Ramos (cell line): ENCODE measurements around the gene TXNIP.

Experiments used
- in situ Hi-C: fragments of 300-500 bp; cut with MboI; formaldehyde crosslinking; loops from one replicate; pipeline ENCODE4 v1.14.3; 2022; ENCODE audit warnings: low sequenced_read_pairs; ENCODE audit not compliant: unreplicated experiment

The TXNIP gene

DNA sequence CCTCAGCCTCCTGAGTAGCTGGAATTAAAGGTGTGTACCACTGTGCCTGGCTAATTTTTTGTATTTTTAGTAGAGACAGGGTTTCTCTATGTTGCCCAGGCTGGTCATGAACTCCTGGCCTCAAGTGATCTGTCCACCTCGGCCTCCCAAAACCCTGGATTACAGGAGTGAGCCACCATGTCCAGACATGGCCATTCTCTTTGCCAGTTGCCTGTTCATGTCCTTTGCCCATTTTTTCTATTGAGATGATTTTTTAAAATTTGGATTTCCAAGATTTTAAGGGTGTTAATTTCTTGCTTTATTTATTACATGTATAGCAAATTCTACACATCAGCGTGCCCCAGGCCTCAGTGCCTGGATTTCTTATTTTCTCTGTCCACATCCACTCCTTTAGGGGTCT lies 29.1 kb downstream of the TXNIP start:
- in situ Hi-C loops = no loop called here

DNA sequence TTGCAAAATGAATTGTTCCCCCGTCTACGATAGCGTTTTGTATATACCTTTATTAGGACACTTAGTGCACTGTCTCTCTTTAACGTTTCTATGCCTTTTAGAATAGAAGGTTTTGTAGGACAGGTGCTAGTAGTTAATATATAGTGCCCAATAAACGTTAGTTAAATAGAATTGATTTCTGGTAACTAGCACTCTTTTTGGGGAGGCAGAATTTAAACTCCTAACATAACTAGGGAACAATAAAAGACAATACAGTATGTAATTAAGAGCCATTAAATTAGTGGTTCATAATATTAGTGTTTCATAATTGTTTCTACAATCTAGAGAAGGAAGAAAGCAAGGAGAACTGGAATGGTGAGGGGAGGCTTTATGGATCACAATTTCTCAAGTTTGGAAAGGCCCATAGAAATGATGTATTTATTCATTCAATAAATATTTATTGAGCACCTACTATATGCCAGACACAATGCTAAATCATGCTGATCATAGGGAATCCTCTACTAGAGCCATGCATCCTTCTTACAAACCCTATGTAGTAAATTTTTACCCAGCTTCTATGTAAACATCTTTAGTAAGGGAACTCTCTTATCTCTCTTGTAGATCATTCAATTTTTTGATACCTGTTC lies 31.1 kb downstream of the TXNIP start:
- in situ Hi-C loops = no loop called here

DNA sequence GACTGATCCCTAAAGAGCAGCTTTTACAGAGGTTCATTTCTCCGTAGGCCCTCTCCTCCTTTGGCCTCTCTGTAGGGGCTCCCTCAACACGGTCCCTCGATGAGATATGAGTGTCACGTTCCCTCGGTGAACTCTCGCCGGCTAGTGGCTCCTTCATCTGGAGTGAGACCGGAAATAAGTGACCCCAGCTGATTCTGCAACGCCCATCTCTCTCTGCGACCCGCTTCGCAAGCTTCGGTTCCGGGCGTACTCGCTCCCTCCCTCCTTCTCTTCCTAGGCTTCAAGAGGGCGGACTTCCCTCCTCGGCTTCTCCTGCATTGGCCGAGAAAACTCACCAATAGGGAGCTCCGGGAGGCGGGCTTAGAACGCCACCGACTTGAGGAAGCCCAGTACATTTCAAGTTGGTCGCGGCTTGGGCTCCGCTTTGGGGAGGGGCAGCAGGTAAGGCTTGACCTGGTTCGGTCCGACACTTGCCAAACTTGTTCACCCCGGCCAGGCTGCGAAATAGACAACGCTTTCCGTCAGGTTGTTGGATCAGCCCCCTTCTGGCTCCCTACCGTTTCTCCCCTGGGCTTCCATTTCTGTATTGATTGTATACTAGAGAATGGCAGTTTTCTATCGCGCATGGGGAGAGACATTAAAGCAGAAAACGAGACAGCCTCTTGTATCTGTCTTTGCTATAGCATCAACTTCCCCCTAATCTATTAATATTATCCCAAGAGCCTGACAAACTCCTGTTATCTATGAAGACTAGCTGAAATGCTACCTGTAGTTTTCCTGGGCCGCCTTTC lies 31.9 kb downstream of the TXNIP start, which contains the start of the genes ANKRD34A and POLR3GL:
Gene ANKRD34A, minus strand, starts transcription at position 248 of the 791 bp plus-strand sequence. CDS start 2,816 bp downstream, outside the sequence.
Gene POLR3GL, plus strand, starts transcription at position 363 of the 791 bp plus-strand sequence. CDS start 10,176 bp downstream, outside the sequence.
- in situ Hi-C loops = no loop called here

DNA sequence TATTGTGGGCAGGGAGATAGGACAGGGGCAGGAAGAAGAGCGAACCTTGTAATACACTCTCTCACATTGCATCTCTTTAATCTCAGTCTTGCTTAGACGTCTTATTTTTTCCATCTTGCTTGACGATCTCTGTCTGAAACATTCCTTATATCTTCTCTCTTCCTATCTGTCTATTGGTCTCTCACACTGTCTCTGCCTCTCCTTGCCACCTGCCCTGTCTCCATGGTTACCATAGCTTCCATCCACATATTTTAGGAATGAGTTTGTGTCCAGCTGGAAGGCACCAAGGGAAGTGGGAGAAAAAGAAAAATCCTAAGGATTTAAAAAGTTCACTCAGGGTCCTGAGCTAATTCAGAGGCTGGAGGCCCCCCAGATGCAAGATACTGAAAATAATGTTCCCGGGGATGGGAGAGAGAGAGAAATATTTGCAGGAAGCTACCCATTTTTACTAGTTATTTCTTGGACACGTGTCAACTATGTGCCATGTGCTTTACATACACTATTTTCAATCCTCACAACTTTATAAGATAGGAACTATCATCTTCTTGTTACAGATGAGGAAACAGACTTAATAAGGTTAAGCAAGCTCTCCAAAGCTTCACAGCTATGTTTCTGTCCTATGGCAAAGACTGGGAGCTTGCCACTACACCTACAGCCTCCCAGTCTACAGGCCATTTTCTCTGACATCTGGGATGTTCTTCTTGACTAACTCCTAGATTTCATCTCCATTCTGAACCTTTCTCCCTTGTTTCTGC lies 32.9 kb downstream of the TXNIP start:
- in situ Hi-C loops = no loop called here

DNA sequence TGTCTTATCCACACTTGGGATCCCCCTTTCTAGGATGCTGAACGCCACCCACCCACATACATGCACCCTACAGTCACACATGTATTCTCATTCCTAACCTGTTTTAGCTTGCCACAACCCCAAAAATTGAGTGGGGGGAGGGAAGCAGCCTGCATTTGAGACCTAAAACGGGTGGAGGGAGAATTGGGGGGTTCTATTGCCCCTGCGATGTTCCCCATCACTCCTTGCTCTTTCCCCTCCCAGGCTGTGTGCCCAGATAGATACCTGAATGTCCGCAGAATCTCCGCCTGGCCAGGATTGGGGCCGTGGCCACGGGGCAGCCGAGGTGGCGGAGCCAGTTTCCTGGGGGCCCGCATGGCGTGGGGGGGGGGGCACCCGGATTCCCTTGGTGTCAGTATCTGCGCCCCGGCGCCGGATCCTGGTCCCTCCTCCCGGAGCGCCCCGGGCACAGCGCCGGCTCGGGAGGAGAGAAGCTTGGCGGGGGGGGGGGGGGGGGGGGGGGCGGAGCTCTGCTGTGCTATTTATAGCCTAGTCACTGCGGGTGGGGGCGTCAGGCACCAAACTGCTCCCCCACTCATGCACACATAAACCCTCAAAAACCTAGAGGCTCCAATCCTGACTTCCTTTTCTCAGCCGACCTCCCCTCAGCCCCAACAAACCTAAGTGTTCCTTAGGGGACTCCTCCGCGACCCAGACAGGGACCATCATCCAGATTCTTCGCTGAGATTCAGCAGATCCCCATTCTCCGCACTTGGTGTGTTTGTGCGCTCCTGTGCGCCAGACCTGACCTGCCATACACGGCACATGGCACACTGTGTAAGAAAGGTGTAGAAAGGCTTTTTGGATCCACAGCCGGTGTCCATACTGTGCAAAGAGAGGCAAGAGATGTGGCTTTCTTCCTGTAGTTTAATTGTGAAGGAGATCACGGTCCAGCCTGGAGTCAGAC lies 33.9 kb downstream of the TXNIP start:
- in situ Hi-C loops = no loop called here

DNA sequence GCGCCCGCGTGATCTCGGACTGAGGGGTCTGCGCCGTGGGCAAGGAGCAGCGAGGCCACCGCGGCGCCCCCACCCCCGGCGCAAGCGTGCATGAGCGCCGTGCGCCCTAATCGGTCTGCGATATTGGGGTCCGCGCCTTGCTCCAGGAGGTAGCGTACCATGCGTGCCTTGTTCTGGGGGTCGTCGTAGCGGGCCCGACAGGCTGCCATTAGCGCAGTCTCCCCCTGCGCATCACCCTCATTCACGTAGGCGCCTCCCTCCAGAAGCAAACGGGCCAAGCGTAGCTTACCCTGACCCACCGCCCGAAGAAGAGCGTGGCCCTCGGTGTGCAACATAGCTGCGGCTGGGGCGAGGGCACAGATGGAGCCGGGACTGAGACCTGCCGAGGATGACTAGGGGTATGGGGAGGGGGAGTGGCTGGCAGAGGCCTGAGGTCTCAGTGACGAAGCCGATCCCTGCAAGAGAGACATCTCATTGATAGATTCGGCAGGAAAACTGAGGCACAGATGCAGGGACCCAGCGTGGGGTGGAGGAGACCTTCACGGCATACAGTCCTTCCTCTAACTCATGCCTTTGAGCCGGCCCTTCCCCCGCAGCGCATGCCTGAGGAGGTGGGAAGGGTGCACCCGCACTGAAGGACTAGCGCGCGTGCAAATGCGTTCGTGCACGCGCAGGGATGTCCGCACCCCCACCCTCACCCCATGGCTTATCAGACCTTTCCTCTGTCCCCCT lies 34.8 kb downstream of the TXNIP start:
- in situ Hi-C loops = no loop called here

DNA sequence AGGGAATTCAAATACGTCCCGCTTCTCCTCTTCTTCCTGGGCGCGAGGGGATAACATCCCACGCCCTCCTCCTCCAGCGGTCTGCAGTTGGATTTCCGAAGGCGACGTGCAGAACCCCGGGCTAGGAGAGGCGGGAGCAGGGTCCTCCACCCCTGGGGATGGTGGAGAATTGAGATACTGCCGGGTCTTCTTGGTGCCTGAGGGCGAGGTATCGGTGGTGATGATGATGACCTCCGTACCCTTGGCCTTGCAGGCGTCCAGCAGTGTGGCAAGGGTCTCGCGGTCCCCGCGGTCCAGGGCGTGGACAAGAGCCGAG lies 35.3 kb downstream of the TXNIP start:
- in situ Hi-C loops = no loop called here

DNA sequence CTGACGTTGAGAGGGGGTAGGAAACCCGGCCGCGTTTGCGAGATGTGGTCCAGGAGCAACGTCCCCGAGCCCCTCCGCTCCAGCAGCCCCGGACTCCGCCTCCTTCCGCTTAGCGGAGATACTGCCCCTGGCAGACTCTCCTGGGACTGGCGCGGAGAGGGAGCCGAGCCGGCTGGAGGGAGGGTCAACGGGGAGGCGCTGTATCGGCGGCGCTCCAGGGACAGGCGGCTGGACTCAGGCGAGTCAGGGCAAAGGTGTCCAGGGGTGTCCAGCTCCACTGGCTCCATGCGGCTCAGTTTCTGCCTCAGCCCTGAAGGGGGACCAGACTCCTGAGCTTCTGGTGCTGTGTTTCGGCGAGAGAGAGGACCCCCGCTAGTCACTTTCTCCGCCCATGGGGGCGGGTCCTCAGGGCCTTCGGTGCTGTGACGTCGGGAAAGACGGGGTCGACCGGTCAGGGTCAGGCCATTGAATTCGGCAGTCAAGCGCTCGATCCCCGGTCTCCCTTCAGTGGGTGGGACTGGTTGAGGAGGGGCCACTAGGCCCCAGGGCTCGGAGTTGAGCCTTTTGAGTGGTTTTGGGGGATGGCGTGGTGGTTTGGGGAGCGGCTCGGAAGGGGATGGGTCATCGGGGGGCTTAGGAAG lies 35.8 kb downstream of the TXNIP start:
- in situ Hi-C loops = no loop called here

DNA sequence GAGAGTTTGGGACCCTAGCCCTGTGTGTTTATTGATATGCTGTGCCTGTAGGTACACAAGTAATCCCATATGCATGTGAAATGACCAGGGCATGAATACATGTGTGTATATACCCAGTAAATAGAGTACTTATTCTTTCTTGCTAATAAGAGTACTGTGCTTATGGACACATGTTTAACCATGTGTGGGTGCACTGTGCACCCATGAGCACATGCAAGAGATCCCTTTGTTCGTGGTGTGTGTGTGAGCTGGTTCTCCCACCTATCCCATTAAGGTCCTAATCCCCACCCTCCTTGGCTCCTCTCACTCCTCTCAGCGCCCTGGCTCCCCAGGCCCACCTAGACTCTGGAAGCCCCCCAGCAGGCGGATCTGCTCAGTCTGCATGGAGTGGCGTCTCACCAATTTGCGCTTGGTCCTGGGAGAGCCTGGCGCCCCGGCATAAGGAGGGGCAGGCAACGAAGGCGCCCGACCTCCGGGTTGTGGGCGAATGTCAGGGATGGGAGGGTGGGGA lies 36.4 kb downstream of the TXNIP start:
- in situ Hi-C loops = no loop called here

DNA sequence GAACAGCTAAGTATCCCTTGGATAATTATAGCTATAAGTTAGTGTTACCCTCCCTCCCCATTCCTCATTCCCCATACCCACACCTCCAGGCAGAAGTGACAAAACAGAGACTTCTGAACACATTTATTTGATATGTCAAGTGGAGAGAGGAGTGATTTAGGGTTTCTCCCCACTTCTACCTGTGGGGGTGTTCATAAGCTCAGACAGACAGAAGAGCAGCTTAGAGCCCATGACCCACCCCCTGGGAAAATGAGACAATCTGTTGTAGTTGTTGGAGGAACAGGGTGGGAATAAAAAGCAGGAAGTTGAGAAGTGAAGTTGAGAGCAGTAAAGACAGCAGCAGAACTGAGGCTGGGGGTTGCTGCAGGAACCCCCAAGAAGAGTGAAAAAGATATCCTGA lies 37.0 kb downstream of the TXNIP start:
- in situ Hi-C loops = no loop called here

DNA sequence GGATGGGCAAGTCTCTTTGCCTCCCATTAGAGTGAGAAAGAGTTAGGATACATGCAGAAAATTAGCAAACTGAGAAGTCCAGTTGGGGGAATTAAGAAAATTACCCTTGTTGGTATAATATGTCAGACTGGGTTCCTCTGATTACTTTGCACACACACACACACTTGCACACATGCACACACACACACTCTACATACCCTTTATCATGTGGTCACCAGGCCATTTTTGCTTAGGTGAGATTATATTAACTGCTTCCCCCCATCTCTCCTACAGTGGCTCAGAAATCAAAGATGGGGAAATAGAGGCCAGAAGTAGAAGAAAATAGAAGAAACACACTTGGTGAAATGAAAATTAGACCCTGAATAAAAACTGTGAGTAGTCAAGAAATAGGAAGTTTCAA lies 37.6 kb downstream of the TXNIP start:
- in situ Hi-C loops = no loop called here

DNA sequence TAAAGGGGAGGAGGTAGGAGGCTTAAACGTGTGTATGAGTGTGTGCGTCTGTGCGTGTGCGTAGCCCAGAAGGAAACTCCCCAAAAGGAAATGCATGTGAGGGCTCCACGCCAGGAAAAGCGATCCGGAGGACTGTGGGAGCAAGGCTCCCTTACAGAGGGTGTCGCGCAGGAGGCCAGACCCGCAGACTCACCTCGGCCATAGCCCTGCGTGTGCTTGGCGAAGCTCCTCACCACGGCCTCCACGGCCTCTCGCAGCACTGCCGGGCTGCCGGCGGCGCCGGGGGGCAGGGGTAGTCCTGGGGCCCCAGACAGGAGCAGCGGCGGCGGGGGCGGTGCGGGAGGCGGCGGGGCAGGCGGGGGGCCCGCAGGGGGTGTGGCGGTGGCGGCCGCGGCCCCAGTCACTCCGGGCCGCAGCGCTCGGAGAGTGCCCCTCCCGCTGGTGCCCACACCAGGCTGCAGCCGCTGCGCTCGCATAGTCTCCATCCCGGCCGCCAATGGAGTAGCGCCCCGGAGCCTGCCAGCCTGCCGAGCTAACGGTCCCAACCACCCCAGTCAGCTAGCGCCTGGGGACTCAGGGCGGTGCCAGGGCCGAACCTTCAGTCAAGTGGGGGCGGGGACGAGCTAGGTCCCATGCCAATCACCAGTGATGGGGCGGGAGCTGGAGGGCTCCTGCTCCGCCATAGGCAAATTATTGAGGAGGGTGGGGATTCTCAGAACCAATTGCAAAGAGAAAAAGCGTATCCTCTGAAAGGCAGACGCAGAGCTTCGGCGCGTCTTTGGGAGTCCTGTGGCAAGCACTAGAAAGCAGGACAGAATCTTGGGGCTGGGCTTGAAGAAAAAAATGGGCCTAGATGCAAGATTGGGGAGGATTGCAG lies 38.7 kb downstream of the TXNIP start, which contains the start of gene LIX1L:
Gene LIX1L, minus strand, starts transcription at position 575 of the 877 bp plus-strand sequence. Its CDS starts 90 bp downstream, at position 485.
- in situ Hi-C loops = no loop called here

DNA sequence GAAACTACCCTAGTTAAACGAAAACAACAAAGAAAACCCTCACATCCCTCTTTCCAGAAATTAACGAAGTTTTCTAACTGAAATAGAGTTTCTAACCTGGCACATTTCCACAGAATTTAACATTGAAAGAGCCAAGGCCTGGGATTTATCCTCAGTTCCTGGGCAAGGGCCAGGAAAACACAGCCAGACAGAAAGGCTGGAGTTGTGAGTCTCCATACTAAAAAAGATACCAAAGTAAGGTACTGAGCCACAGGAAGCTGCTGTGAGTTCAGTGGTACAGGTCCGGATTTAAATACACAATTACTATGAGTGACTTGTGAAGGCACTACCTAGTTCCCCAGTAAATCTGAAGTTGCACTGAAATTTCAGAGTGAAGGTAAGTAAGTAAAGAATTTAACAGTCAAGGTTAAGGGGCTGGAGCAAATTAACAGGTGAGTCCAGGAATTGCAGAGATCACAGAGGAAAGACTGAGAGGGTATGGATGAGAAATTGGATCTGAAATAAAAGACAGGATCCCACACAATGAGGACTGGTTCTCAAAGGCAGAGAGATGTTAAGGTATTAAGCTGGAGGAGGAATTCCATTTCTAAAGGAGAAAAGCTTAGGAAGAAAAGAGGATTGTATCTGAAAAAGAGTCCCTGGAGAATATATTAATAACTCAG lies 39.5 kb downstream of the TXNIP start:
- in situ Hi-C loops = no loop called here

DNA sequence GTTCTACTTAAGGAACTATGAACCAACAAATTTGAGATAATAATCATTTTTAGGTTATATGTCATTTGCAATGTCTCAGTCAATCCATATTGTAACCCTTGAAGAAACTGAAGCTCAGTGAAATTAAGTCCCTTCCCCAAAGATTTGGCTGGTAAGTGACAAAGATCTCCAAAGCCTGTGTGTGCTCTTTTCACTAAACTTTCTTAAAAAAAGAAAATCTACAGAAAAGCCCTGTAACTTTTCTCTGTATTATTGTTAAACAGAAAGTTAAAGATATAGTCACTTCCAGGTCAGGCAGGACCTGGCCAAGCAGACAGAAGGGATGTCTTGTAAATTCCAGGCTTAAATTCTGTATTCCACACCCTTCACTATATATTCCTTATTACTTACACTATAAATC lies 40.0 kb downstream of the TXNIP start:
- in situ Hi-C loops = no loop called here

DNA sequence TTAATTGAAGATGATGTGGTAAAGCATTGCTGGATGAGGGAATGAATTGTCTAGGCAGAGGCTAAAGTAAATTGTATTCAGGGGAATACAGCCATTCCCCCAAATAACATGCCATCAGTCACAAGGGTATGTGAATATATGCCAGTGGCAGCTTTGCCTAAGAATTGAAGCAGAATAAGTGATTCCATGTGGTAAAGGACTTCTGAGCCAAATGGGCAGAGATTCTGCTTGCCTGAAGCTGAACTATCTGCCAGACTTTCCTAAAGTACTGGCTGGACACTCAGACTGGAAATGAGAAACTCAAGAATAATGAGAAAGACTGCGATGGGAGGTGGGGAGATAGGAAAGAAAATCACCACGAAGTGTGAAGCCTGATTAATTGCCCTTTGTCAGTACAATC lies 40.9 kb downstream of the TXNIP start:
- in situ Hi-C loops = no loop called here

DNA sequence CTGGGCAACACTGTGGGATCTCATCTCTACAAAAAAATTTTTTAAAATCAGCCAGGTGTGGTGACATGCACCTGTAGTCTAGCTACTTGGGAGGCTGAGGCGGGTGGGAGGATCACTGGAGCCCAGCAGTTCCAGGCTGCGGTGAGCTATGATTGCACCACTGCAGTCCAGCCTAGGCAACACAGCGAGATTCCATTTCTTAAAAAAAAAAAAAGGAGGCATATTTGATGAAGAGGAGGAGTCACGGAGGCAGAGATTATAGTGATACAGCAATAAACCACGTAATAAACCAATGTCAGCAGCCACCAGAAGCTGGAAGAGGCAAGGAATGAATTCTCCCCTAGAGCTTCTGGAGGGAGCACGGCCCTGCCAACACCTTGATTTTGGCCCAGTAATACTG lies 42.5 kb downstream of the TXNIP start:
- in situ Hi-C loops = no loop called here

DNA sequence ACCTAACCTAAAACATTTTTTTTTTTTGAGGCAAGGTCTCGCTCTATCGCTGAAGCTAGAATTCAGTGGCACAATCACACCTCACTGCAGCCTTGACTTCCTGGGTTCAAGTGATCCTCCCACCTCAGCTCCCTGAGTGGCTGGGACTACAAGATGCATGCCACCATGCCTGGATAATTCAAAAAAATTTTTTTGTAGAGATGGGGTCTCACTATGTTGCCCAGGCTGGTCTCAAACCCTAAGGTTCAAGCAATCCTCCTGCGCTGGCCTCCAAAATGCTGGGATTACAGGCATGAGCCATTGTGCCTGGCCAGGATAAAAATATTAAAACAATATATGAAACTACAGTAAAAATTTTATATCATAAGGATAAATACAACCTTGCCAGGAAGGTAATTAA lies 43.5 kb downstream of the TXNIP start:
- in situ Hi-C loops = no loop called here
